ENCODE data around the gene TCERG1L. TPM values are rescaled to one million over a fixed set of nuclear protein-coding genes. Genes with fewer than 3 reads are reported as not detected.

TCERG1L gene
- total and polyA plus RNA-seq, 2 experiments from 2014 or later = not detected

GRCh38 chr10:131065673-131066305 is 245.7 kb downstream of the TCERG1L start:
- Histone ChIP-seq H3K4me2 (ENCODE audit: unreplicated experiment) (no peak overlapping the region), H3K36me3 (ENCODE audit: low read depth) (no peaks in the 10 kb centered on the region), H3F3A (ENCODE audit: insufficient read depth) (no peaks in the 10 kb centered on the region), H4K20me1 (ENCODE audit: insufficient read depth) (no peaks in the 10 kb centered on the region), H3K4me3 (no peak overlapping the region), H3K79me2 (ENCODE audit: insufficient read depth) (no peaks in the 10 kb centered on the region), H3K4me1 (ENCODE audit: insufficient read depth) (no peaks in the 10 kb centered on the region), H3K27me3 (replicated peaks; ENCODE audit: insufficient read depth) (no peaks in the 10 kb centered on the region), H3K9me2 (ENCODE audit: insufficient read depth) (no peaks in the 10 kb centered on the region), H3K9me3 (ENCODE audit: low read depth) (no peaks in the 10 kb centered on the region), H3K9ac (no peak overlapping the region), H3K27ac (no peak overlapping the region), H2AFZ (no peak overlapping the region)
- peak; percentile 1 for DNase-seq
- in situ Hi-C loops (cut with MboI) = no loop called here
- TF ChIP-seq EZH2 (IDR thresholded peaks at IDR 0.05; ENCODE audit: insufficient read depth, poor library complexity, severe bottlenecking) (no peak), EZH2phosphoT487 (IDR thresholded peaks at IDR 0.05; ENCODE audit: insufficient read depth, low read depth) (no peak)
- 1 to 3% methylated on average over 5 of the region's 5 CpGs for WGBS, 2 experiments (ENCODE audit: low coverage in 1 of 2, low lambda C conversion rate in 2 of 2, missing lambda C conversion rate in 2 of 2)

- no peaks in the 10 kb centered on the region for H3K79me2 ChIP-seq (ENCODE audit: insufficient read depth)
- no peak overlapping the region for H3K9ac ChIP-seq
- H3K9me2 ChIP-seq (ENCODE audit: insufficient read depth) = no peaks in the 10 kb centered on the region
- no peaks in the 10 kb centered on the region for H3K9me3 ChIP-seq (ENCODE audit: low read depth)
- DNase-seq = no peak
- 19 to 33% methylated on average over 2 of the region's 2 CpGs for WGBS, 2 experiments (ENCODE audit: low coverage in 1 of 2, low lambda C conversion rate in 2 of 2, missing lambda C conversion rate in 2 of 2)
- no peaks in the 10 kb centered on the region for H3K36me3 ChIP-seq (ENCODE audit: low read depth)
- no peak overlapping the region for H3K4me2 ChIP-seq (ENCODE audit: unreplicated experiment)
- no peaks in the 10 kb centered on the region for H3K4me1 ChIP-seq (ENCODE audit: insufficient read depth)
- in situ Hi-C loops (cut with MboI) = no loop called here
- H3K27ac ChIP-seq = no peak overlapping the region
- no peak overlapping the region for H3K4me3 ChIP-seq
- no peak overlapping the region for H2AFZ ChIP-seq
- no peaks in the 10 kb centered on the region for H3K27me3 ChIP-seq (replicated peaks; ENCODE audit: insufficient read depth)
- H4K20me1 ChIP-seq (ENCODE audit: insufficient read depth) = no peaks in the 10 kb centered on the region
- no peaks in the 10 kb centered on the region for H3F3A ChIP-seq (ENCODE audit: insufficient read depth)
- TF ChIP-seq EZH2phosphoT487 (IDR thresholded peaks at IDR 0.05; ENCODE audit: insufficient read depth, low read depth) (no peak), EZH2 (IDR thresholded peaks at IDR 0.05; ENCODE audit: insufficient read depth, poor library complexity, severe bottlenecking) (no peak)
Measured at GRCh38 chr10:131063311-131063710, 248.2 kb downstream of the TCERG1L start.

DNA sequence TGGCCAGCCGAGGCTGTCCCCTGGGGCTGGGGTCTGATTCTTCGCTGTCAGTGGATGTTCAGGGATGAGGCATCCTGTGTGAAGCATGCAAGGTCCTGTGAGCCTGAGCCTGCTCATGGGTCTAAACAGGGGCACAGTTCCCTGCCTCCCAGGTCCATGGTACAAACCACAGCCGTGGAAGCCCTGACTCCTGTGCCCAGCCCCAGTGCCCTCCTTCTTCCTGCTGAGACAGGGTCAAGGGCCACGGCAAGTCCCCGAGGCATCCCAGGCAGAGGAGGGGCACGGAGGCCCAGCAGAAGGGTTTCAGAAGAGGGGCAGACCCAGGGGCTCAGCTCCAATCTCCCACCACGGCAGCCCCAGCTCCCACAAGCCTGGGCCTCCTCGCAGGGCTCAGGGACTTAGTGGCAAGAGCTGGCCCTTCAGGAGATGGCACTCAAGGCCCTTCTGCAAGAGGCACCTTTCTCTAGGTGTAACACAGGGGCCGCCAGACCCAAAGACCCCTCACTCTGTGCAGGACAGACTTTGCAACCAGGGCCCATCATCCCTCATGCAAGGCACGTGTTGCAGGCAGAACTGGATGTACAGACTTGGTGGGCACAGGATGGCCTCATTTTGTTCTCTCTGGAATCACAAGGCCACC is 248.8 kb downstream of the TCERG1L start:
- WGBS, 2 experiments (ENCODE audit: low coverage in 1 of 2, low lambda C conversion rate in 2 of 2, missing lambda C conversion rate in 2 of 2) = 25 to 30% methylated on average over 9 to 10 of the region's 10 CpGs
- Histone ChIP-seq H4K20me1 (ENCODE audit: insufficient read depth) (no peaks in the 10 kb centered on the region), H3F3A (ENCODE audit: insufficient read depth) (no peaks in the 10 kb centered on the region), H2AFZ (no peak overlapping the region), H3K4me2 (ENCODE audit: unreplicated experiment) (no peak overlapping the region), H3K36me3 (ENCODE audit: low read depth) (no peaks in the 10 kb centered on the region), H3K9ac (no peak overlapping the region), H3K4me1 (ENCODE audit: insufficient read depth) (no peaks in the 10 kb centered on the region), H3K27ac (no peak overlapping the region), H3K27me3 (replicated peaks; ENCODE audit: insufficient read depth) (no peaks in the 10 kb centered on the region), H3K4me3 (no peak overlapping the region), H3K9me2 (ENCODE audit: insufficient read depth) (no peaks in the 10 kb centered on the region), H3K9me3 (ENCODE audit: low read depth) (no peaks in the 10 kb centered on the region), H3K79me2 (ENCODE audit: insufficient read depth) (no peaks in the 10 kb centered on the region)
- no peak for DNase-seq
- in situ Hi-C loops (cut with MboI) = no loop called here
- TF ChIP-seq EZH2 (IDR thresholded peaks at IDR 0.05; ENCODE audit: insufficient read depth, poor library complexity, severe bottlenecking) = no peak
- TF ChIP-seq EZH2phosphoT487 (IDR thresholded peaks at IDR 0.05; ENCODE audit: insufficient read depth, low read depth) = no peak

- no peaks in the 10 kb centered on the region for H3K9me2 ChIP-seq (ENCODE audit: insufficient read depth)
- no peak overlapping the region for H2AFZ ChIP-seq
- H3K36me3 ChIP-seq (ENCODE audit: low read depth) = no peaks in the 10 kb centered on the region
- H3K27me3 ChIP-seq (replicated peaks; ENCODE audit: insufficient read depth) = no peaks in the 10 kb centered on the region
- 28 to 51% methylated on average over 6 to 11 of the region's 11 CpGs for WGBS, 2 experiments (ENCODE audit: low coverage in 1 of 2, low lambda C conversion rate in 2 of 2, missing lambda C conversion rate in 2 of 2)
- no peak for DNase-seq
- no peaks in the 10 kb centered on the region for H3K9me3 ChIP-seq (ENCODE audit: low read depth)
- no peaks in the 10 kb centered on the region for H3K4me1 ChIP-seq (ENCODE audit: insufficient read depth)
- H3K79me2 ChIP-seq (ENCODE audit: insufficient read depth) = no peaks in the 10 kb centered on the region
- H3K4me3 ChIP-seq = no peak overlapping the region
- in situ Hi-C loops (cut with MboI) = no loop called here
- H3K27ac ChIP-seq = no peak overlapping the region
- H4K20me1 ChIP-seq (ENCODE audit: insufficient read depth) = no peaks in the 10 kb centered on the region
- TF ChIP-seq EZH2 (IDR thresholded peaks at IDR 0.05; ENCODE audit: insufficient read depth, poor library complexity, severe bottlenecking) = no peak
- TF ChIP-seq EZH2phosphoT487 (IDR thresholded peaks at IDR 0.05; ENCODE audit: insufficient read depth, low read depth) = no peak
- no peaks in the 10 kb centered on the region for H3F3A ChIP-seq (ENCODE audit: insufficient read depth)
- no peak overlapping the region for H3K9ac ChIP-seq
- no peak overlapping the region for H3K4me2 ChIP-seq (ENCODE audit: unreplicated experiment)
Measured at GRCh38 chr10:131061216-131061615, 250.3 kb downstream of the TCERG1L start.
